GM12874 (cell line): ENCODE measurements around the gene TMC7.

Source experiments
- CTCF ChIP-seq: IDR thresholded peaks from 2 replicates; pipeline ENCODE4 v1.5.1; 2011; ENCODE audit warnings: low read depth, mild to moderate bottlenecking, control low read depth, low read length, moderate library complexity; ENCODE audit not compliant: insufficient read depth

TMC7 gene

DNA sequence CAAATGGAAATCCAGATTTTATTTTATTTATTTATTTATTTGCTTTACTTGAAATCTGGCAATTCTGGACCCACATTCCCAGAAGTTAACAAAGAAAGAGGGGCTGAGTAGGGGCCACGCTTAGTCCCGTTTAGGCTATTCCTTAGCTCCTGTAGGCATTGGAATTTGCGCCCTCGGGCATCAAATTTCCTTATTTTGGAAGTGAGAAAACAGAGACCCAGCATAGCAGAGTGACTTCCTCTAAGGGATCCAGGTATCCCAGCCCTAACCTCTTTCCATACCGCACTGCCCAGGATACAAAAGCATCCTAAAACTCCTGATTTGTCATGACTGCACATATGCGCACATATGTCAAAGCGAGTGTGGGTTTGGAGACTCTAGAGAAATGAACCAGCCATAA, 38.5 kb upstream of the TMC7 start:
- TF ChIP-seq CTCF = no peak

GRCh38 chr16:18948372-18949020, 35.2 kb upstream of the TMC7 start:
- no peak for TF ChIP-seq CTCF

- TF ChIP-seq CTCF = no peak
Measured at GRCh38 chr16:18950469-18951185, 33.1 kb upstream of the TMC7 start.

GRCh38 chr16:18953547-18953946, 30.2 kb upstream of the TMC7 start:
- TF ChIP-seq CTCF = no peak

DNA sequence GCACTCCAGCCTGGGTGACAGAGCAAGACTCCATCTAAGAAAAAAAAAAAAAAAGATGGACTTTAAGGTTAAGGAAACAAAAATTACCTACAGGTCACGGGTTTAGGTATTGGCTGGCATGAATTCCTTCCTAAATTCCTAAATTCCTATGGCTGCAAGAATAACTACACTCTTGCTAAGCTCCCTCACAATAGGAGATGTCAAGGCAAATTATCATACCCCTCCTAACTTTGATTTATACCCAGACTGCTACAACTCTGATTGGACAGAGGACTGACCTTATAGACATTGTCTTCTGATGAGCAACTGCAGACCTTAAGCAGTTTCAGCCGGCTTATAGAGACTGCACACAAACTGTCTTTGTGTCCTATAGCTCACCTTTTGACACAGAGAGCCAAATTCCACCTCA, 25.1 kb upstream of the TMC7 start:
- no peak for TF ChIP-seq CTCF

GRCh38 chr16:18959031-18959505, 24.7 kb upstream of the TMC7 start:
- no peak for TF ChIP-seq CTCF

- TF ChIP-seq CTCF = no peak
Measured at GRCh38 chr16:18965555-18965954, 18.2 kb upstream of the TMC7 start.
